HG03066 (cell line): ENCODE data around the gene UBE3C.

Experiments
- ATAC-seq: cut with Tn5 transposase; IDR thresholded peaks from one replicate; pipeline ENCODE4 v1.9.1; 2021; ENCODE audit warnings: low read depth; ENCODE audit not compliant: unreplicated experiment

The UBE3C gene

DNA sequence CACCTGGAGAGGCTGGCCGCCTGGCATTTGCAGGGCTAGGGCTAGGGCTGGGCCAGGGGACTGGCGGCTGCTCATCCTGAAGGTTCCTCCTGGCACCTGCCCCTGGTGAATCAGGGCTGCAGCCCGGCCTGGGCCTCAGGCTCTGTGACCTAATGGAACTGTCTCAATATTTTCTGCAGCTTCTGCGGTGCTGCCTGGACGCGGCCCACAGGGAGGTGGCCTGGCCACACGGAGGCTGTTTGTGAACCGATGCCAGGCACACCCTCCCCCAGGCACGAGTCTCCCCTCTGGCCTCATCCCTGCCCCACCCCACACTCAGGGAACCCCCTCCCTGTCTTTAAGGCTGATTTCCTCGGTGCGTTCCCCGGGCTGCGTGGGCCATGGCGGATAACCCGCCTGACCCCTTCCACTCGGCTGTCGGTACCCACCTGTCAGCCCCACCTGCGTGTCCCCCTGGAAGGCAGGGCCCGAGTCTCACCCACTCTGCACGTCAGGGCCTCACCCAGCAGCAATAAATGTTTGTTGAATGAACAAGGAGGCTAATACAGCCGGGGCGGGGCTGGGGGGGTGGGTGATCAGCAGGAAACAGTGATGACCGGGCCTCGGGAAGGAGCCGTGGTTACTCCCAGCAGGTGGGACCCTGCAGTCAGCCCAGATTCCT lies 143.5 kb downstream of the UBE3C start:
- ATAC-seq = no peak

DNA sequence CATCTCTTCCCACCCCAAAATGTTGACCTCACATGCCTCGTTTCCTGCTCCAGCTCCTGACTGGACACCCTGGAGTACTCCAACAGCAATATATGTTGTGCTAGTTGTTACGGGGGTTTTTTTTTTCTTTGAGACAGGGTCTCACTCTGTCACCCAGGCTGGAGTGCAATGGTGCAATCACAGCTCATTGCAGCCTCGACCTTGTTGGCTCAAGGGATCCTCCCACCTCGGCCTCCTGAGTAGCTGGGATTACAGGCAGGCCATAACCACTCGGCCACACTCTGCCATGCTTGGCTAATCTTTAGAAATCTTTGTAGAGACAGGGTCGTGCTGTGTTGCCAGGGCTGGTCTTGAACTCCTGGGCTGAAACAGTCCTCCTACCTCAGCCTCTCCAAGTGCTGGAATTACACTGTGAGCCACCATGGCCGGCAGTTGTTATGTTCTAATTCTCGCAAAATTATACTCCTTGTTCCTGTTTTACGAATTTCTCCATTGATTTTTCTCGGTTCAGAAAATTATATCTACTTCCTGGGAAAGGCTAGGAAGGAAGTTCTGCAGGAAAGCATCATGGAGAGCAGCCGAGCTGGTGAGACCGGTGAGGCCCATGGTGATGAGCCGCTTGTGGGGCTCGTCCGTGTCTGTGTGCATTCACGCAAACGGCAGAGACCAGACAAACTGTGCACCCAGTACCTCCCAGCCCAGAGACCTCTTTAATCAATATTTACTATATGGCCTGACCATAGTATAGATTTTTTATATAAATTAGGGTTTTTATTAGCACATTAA lies 145.7 kb downstream of the UBE3C start:
- ATAC-seq = no peak

- ATAC-seq = no peak
Observed at GRCh38 chr7:157291404-157292080, 152.8 kb downstream of the UBE3C start.

DNA sequence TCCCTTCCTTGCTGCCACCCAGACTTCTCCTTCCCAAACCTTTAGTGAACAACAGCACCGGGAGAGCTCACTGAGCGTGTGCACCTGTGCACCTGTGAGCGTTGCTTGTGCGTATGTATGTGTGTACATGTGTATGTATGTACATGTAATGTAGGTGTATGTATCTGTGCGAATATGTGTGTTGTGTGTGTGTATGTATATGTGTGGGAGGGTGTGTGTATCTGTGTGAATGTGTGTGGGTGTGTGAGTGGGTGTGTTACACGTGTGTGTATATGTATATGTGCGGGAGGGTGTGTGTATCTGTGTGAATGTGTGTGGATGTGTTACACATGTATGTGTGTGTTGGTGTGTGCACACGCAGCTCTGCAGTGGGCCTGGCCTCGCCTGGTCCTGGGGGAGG lies 153.5 kb downstream of the UBE3C start:
- no peak for ATAC-seq

GRCh38 chr7:157292770-157293412 lies 154.2 kb downstream of the UBE3C start:
- ATAC-seq = no peak

GRCh38 chr7:157293413-157293788 lies 154.7 kb downstream of the UBE3C start:
- no peak for ATAC-seq

- ATAC-seq = no peak
Observed at GRCh38 chr7:157294773-157295172, 156.0 kb downstream of the UBE3C start.

DNA sequence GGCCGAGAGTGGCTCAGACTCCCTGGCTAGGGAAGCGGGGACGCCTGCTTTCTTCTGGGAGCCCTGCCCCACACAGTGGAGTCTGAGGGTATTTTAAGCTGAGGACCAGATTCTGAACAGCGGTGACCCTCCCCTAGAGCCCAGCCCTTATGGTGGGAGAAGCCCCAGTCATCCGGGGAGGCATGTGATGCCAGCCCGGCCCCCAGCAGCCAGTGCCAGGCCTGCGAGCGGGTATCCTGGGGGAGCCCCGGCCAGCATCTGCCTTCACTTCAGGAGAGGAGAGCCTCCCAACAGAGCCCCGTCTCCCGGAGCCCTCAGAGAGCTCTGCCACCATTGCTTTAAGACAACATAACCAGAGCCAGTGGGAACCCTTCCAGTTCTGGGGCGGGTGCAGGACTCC lies 156.6 kb downstream of the UBE3C start:
- no peak for ATAC-seq

GRCh38 chr7:157297185-157297584 lies 158.5 kb downstream of the UBE3C start:
- no peak for ATAC-seq

- no peak for ATAC-seq
Observed at GRCh38 chr7:157299317-157299612, 160.5 kb downstream of the UBE3C start.

- ATAC-seq = no peak
Observed at GRCh38 chr7:157299613-157300368, 161.1 kb downstream of the UBE3C start.

- ATAC-seq = no peak
Observed at GRCh38 chr7:157300369-157300825, 161.7 kb downstream of the UBE3C start.

DNA sequence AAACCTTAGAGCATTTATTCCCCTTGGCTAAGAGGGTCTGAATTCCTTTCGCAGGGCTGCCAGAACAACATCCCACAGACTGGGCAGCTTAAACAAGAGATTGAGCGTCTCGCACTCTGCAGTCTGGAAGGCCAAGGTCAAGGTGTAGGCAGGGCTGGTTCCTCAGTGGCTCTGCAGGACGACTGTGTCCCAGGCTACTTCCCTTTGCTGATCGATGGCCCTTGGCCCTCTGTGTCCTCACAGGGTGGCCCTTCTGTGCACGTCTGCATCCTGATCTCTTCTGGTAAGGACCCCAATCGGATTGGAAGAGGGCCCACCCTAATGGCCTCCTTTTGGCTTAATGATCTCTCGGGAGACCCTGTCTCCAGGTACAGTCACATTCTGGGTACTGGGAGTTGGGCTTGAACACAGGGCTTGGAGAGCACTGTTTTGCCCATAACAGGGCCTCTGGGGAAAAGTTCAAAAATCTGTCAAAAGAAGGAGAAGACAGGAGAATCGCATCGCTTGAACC lies 162.9 kb downstream of the UBE3C start:
- ATAC-seq = peak; percentile 4

GRCh38 chr7:157306846-157307838 lies 168.4 kb downstream of the UBE3C start:
- ATAC-seq = no peak

GRCh38 chr7:157309988-157310668 lies 171.4 kb downstream of the UBE3C start:
- no peak for ATAC-seq

DNA sequence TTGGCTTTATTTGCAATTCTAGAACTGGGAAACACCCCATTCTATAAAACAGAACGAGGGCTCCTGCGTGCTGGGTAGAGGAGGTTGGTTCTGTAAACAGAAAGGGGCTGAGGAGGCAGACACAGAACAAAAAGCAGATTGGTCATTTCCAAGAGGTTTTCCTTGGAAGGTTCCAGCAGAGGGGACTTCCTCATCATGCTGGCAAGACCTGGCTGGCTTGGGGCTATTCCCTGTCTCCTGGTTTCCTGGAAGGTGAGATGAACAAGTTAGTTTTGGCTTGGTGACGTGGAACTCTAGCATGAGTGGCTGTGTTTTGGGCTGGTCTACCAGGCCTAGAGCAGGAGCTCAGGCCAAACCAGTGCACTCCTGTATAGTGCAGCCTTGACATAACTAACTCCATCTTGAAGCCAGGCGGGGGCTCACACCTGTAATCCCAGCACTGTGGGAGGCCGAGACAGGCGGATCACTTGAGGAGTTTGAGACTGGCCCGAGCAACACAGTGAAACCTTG lies 172.0 kb downstream of the UBE3C start:
- ATAC-seq = no peak

DNA sequence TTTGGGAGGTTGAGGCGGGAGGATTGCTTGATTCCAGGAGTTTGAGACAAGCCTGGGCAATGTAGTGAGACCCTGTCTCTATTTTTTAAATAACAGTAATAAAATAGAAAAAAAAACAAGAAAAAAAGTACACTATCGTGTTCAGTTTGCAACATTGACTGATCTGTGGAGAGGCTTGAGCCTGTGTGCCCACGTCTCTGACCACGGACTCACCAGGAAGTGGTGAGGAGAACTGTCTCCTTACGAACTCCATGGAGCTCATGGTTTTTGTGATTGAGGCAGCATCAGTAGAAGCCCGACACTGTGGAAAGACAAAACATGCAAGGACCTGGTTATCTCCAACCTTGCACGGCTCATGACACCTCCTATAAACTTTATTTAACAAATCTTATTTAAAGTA lies 174.2 kb downstream of the UBE3C start:
- no peak for ATAC-seq

- no peak for ATAC-seq
Observed at GRCh38 chr7:157313645-157314044, 174.9 kb downstream of the UBE3C start.
